Right renal cortex interstitium (tissue), 3 donors: ENCODE results near the gene R3HDM4. TPM values are rescaled to one million over a fixed set of nuclear protein-coding genes. Genes with fewer than 3 reads are reported as not detected.
"Not testable (repeated sequence)": the region's sequence is repeated elsewhere in the genome, so short reads cannot be mapped to it uniquely, and the experiment has no call there.

ENCODE experiments used
- DNase-seq, 3 donors: peaks; one replicate each; pipeline ENCODE4 v3.0.0-alpha.2; 2013; ENCODE audit warnings: low read depth in 3 of 3, low spot score in 2 of 3
- polyA plus RNA-seq, 3 donors: library from polyadenylated mRNA; unstranded; fragments of 120-200 nt; gene quantifications; one replicate each; pipeline ENCODE4 v1.2.1, GENCODE V29; 2013; ENCODE audit not compliant: insufficient read length in 3 of 3

R3HDM4 gene
- polyA plus RNA-seq, 3 donors = 32.0 to 37.7 (median 34.1) TPM

DNA sequence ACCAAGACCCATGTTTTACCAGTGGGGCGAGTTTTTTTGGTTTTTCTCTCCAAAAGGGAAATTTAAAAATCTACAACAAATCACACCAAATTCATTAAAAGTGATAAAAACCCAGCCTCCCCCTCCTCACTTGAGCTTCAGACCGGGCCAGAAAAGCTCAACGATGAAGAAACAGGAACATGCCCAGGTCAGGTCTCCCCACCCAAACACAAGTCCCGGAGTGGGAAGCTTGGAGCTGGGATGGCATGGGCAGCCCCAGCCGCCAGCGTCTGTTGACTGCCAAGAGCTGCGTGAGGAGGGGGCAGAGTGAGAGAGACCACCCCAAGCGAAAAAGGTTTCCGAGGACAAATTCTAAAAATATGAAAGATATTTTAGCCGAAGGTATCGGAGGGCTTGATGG is 16.0 kb downstream of the R3HDM4 start:
- no peak for DNase-seq

DNA sequence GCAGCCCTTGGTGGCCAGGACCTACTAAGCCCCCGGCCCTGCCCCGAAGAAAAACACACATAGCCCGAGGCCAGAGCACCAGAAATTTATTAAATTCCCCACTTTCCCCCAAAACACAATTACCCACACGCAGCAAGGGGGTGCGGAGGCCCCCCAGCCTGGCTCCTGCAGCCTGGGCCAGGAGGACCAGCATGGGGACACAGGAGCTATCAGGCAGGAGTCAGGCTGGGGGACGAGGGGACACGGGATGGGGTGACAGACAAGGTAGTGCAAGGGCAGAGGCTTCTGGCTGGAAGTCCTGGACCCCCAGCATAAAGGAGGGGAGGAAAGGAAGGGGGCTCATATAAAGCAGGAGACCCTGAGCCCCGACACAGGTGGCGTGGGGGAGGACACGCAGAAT is 16.6 kb downstream of the R3HDM4 start:
- no peak for DNase-seq

DNA sequence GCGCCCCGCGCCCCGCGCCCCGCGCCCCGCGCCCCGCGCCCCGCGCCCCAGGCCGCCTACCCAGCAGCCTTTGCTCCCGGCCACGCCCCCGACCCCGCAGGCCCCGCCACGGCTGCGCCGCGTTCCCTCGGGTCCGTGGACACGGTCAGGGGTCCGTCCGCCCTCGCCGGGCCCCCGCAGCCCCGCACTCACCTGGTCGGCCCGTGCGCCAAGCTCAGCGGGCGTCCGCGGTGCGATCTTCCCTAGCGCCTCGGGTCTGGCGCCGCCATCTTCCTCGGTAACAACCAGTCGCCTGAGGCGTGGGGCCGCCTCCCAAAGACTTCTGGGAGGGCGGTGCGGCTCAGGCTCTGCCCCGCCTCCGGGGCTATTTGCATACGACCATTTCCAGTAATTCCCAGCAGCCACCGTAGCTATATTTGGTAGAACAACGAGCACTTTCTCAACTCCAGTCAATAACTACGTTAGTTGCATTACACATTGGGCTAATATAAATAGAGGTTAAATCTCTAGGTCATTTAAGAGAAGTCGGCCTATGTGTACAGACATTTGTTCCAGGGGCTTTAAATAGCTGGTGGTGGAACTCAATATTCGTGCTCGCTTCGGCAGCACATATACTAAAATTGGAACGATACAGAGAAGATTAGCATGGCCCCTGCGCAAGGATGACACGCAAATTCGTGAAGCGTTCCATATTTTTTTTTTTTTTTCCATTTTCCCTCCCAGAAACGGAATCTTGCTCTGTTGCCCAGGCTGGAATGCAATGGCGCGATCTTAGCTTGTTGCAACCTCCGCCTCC is 19.9 kb downstream of the R3HDM4 start, which contains the start of the genes MED16 and RNU6-9:
Gene MED16, minus strand, starts transcription at position 294 of the 796 bp plus-strand sequence. CDS start 2,056 bp downstream, outside the sequence.
Gene RNU6-9, plus strand, starts transcription at position 591 of the 796 bp plus-strand sequence.
- DNase-seq = peak; percentile 90 to 94 (median 91)

DNA sequence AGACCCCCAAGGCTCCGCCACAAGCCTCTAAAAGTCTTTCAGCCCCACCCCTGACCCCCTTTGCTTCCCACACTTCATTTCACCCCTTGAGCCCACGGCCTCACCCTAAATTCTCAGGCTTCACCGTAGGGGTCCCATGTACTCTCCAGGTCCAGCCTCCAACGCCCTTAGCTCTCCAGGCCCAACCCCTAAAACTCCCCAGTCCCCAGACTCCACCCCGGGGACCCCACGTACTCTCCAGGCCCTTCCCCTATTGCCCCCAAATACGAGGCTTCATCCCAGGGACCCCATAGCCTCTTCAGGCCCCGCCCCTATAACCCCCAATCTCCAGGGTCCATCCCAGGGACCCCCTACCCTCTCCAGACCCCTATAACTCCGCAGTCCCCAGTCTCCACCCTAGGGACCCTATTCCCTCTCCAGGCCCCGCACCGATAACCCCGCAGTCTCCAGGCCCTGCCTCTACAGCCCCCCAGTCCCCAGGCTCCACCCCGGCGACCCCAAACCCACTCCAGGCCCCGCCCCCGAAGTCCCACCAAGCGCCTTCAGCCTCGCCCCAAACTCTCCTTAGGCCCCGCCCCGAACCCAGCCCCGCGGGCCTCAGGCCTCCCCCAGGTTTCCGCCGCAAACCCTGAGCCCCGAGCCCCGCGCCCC is 20.7 kb downstream of the R3HDM4 start:
- DNase-seq = no peak

DNA sequence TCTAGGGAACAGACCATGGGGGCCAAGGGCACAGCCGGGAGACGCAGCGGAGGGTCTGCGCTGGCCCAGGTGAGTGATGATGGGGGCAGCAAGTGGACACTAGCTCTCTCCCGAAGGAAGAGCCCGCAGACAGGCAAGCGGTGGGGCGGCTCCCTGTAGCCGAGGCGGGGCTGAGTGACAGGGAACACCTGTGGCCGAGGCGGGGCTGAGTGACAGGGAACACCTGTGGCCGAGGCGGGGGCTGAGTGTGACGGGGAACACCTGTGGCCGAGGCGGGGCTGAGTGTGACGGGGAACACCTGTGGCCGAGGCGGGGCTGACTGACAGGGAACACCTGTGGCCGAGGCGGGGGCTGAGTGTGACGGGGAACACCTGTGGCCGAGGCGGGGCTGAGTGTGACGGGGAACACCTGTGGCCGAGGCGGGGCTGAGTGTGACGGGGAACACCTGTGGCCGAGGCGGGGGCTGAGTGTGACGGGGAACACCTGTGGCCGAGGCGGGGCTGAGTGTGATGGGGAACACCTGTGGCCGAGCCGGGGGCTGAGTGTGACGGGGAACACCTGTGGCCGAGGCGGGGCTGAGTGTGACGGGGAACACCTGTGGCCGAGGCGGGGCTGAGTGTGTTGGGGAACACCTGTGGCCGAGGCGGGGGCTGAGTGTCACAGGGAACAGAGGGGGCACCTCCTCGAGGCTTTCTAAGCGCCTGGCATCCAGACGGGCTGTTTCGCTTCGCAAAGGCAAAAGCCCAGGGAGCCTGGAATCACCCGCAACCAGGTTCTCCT is 21.4 kb downstream of the R3HDM4 start:
- DNase-seq = not testable (repeated sequence)

DNA sequence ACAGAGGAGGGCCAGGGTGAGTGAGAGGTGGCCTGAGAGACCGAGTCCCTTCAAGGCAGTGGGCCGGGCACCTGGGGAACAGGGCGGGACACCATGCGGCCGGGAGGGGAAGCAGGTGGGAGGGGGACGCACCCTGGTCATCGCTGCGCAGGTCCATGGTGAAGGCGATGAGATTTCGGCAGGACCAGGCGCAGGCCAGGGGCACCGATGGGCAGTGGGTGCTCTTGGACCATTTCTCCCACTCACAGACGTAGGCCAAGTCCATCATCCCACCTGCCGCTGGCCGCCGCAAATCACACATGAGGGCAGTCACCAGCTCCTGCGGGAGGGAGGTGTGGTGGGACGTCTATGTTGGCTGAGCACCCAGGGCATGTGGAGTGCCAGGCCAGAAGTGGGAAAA is 22.2 kb downstream of the R3HDM4 start:
- no peak for DNase-seq

DNA sequence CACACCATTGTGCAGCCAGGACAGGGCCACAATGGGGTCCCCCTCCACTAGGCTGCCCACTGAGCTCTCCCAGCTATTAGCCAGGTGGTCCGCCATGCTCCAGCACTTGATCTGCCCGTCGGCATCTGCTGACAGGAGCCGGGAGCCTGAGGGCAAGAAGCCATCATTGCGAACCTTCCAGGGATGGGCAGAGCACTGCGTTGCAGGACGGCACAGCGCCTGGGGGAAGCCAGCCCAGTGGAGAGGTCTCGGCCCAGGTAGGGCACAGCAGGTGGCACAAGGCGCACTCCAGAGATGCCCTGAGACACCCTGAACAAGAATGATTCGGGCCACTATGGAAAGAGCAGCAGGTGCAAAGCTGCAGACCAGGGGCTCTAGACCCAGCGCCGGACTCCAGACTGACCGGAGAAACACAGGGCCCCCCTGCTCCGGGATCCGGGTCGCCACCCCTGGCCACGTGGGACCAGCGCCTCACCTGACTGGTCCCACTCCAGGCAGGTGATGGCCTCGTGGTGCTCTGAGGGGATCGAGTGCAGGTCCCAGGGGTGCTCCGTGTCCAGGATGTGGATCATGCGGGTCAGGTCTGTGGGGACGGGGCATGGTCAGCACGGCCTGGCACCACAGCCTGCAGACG is 23.2 kb downstream of the R3HDM4 start:
- DNase-seq = no peak

DNA sequence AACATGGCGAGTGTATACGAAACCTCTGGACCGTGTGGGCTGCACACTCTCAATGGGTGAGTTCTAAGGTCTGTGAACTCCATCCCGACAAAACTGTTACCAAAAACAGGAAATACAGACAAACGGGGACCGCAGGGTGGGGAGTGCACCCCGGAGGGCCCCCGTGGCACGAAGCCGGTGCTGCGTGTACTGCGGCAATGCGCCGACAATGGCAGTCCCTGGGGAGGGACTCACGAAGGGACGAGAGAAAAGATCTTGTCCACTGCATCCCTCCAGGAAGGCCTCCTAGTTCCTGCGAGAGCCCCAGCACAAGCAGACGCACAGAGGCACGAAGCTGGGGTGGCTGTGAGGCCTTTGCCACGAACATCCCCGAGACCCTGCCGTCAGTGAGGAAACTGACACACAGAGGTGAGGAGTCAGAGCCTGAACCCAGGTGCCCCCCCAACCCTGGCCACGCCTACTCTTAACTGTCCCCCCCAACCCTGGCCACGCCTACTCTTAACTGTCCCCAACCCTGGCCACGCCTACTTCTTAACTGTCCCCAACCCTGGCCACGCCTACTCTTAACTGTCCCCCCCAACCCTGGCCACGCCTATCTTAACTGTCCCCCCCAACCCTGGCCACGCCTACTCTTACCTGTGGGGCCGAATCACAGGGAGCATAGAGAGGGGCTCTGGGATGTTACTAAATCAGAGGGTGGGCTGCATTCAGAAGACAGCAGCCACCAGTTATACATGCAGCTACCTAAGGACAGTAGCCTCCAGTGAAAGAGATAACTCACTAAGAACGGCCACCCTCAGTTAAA is 24.2 kb downstream of the R3HDM4 start:
- no peak for DNase-seq

DNA sequence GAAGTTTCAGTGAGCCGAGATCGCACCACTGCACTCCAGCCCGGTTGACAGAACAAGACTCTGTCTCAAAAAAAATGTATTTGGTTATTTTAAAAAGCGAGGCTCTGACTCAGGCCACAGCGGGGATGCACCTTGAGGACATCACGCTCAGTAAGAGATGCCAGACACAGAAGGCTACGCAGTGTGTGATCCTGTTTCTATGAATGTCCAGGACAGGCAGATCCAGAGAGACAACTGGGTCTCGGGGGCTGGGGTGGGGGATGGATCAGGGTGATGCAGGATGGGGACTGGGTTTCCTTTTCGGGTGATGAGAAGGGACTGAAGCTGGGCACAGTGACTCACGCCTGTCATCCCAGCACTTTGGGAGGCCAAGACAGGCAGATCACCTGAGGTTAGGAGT is 25.4 kb downstream of the R3HDM4 start:
- DNase-seq = no peak

DNA sequence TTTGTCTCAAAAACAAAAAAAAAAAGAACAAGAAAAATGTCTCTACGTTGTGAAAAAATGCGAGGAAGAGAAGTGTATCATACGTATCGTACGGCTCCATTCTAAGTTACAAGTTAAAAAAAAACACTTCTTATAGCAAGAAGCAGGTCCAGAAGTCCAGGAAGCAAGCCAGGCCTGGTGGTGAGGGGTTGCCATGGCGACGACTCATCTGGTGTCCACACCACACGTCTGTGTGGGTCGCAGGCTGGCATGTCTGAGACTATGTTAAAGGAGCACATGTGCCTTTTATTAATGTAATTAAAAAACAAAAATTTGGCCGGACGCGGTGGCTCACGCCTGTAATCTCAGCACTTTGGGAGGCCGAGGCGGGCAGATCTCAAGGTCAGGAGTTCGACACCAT is 25.9 kb downstream of the R3HDM4 start:
- no peak for DNase-seq

DNA sequence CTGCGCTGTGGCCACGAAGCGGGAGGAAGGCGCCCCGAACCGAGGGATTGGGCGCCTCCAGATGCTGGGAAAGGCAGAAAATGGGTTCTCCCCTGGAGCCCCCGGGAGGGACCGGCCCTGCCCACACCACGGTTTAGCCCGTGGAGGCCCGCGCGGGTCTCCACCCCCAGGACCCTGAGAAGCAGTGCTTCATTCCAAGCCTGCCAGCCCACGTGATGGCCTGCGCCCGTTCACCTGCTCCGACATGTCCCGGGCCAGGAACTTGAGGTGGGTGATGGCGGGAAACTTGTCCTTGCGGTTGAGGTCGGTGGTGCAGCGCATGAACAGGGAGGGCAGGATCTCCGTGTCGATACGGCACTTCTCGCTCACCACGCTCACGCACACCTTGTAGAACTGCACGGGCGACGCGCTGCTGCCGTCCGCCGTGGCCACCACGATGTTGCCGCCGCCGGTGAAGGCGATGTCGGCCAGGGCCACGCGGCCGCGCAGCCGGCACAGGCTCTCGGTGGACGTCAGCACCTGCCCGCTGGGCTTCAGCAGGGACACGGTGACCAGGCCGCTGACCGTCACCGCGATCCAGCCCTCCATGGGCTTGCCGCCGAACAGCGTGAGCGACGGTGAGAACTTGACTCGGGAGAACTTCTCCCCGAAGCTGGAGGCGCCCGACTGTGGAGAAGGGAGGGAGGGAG is 27.3 kb downstream of the R3HDM4 start:
- no peak for DNase-seq

DNA sequence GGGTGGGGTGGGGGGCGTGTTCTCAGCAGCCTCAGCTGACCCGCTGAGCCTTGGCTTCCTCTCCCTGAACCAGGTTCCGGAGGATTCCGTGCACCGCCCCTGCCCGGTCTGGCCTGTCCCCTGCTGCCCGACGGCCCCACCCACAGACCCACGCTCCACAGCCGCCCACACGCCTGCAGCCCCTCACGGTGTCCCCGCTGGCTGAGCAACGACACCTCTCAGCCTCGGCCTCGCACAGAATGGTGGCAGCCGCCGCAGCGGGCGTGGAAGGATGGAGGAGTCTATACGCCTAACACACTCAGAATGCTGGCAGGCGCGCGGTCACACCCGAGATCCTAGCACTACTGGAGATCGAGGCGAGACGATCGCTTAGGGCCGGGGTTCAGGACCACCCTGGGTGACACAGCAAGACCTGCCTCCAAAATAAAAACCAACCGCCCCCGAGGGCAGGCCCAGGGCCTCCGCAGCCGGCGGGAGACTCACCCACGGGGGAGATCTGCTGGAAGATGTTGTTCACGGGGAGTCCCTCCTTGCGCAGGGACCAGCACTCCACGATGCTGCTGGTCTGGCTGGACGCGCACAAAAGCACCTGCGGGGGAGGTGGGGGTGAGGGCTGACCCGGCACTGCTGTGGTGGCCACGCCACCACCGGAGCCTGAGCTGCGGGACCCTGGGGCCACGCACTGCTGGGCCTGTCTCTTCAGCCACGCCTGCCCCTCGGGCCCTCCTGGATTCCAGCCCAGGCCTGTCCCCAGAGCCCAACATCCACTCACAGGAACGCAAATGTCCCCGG is 28.4 kb downstream of the R3HDM4 start:
- no peak for DNase-seq

DNA sequence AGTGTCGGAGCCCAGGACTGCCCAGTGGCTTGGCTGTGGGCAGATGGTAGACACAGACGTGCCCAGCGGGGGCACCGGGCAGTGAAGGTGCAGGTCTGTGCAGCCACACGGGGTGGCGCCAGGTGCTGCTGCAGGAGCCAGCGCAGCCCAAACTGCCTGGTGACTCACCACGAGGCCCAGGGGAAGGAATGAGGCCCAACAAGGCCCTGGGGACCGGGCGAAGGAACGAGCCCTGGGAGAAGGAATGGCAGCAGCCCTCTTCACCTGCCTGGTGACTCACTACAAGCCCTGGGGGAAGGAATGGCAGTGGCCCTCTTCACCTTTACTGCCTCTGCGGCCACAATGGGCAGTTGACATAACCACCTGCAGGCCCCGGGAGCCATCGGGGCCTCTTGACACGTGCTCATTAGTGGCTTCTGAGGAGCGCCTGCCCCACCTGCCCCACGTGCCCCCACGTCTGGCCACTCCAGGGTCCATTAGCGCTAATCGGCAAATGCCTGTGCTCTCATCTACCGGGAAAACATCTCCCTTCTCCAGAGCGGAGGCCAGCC is 29.3 kb downstream of the R3HDM4 start:
- no peak for DNase-seq

DNA sequence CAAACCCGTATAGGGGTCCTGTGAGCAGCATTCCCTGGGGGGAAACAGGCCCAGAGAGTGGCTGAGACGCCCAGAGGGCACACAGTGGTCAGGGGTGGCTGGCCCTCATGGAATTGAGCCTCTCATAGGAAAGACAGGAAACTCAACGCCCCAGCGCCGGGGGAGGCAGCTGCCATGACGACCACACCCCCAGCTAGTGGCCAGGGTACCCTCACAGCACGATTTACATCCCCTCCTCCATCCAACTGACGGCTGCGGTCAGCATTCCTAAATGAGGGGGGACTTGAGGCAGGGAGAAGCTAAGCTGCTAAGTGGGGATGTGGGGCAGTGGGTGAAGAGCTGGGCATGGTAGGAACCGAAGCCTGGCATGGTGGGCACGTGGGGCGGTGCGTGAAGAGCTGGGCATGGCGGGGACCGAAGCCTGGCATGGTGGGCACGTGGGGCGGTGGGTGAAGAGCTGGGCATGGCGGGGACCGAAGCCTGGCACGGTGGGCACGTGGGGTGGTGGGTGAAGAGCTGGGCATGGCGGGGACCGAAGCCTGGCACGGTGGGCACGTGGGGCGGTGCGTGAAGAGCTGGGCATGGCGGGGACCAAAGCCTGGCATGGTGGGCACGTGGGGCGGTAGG is 30.0 kb downstream of the R3HDM4 start:
- DNase-seq = no peak

DNA sequence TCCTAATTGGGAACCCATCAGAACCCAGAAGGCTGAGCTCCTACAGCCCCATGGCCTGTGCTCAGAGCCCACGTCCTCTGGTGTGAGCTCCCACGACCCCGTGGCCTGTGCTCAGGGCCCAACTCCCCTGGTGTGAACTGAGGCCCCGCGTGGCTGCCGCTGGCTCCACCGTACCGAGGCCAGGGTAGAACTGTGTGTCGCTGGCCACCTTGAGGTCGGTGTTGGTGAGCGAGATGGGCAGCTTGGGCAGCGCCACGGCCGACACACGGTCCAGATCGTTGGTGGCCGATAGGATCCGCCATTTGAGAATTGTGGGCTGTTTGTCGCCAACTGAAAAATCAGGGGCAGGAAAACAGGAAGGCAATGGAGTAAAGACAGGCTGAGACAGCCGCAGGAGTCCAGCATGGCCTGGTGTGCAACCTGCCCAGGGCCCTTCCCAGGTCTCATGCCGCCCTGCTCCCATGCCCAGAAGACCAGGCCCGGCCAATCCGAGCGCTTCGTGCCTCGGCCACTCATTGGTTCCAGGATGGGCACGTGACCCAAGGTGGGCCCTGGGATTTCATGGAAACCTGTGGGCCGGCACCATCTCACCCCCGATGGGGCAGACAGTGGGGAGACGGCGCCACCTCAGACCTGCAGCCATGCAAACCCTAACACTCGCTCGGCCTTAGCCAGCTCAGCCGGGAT is 31.5 kb downstream of the R3HDM4 start:
- DNase-seq = no peak

DNA sequence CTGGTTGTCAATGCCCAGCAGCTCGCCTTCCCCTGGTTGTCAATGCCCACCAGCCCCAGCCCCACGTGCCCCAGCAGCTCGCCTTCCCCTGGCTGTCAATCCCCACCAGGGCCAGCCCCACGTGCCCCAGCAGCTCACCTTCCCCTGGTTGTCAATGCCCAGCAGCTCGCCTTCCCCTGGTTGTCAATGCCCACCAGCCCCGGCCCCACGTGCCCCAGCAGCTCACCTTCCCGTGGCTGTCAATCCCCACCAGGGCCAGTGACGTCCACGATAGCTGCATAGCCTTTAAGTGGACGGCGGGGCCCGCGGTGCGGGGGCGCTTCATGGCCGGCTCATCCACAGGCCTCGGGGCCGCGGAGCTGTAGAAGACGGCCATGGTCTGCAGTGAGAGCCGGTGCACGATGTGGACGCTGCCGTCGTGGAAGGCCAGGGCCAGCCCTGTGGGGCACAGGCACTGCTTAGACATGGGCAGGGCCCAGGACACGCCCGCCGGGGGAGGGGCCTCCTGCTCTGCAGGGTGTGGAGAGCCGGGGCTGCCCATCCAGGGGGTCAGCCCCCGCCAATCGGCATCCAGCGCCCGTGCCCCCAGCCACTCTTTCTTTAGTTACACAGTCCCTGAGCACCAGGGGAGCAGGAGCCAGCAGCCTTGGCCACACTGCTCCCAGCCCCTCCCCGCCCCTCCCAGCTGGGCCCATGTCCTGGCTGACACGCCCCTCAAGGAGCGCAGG is 33.1 kb downstream of the R3HDM4 start:
- DNase-seq = no peak
